Neutrophil (primary cell): ENCODE results near the gene PRMT6.
A peak's percentile ranks its signal among the peaks of the same experiment; 100 is the strongest.

Experiments used
- H3K27ac ChIP-seq: fragments of 200-600 bp; sonication (generic); 2 replicates; pipeline ENCODE4 v1.5.1; 2016; ENCODE audit warnings: mild to moderate bottlenecking, moderate library complexity
- H3K27me3 ChIP-seq: fragments of 200-600 bp; sonication (generic); 2 replicates; pipeline ENCODE4 v1.6.0; 2016; ENCODE audit warnings: mild to moderate bottlenecking
- H3K36me3 ChIP-seq: fragments of 200-600 bp; sonication (generic); 2 replicates; pipeline ENCODE4 v1.5.1; 2017
- H3K4me1 ChIP-seq, 2 experiments: fragments of 200-600 bp in 1 of 2; sonication (generic) in 1 of 2; 1 replicate in 1 of 2; 2 replicates in 1 of 2; pipeline versions ENCODE4 v1.5.1 to v1.6.1; 2013 to 2016; ENCODE audit warnings: low read depth in 1 of 2, low read length in 1 of 2, mild to moderate bottlenecking in 1 of 2, moderate library complexity in 1 of 2; ENCODE audit not compliant: control insufficient read depth in 1 of 2, insufficient read depth in 1 of 2
- H3K4me3 ChIP-seq, 2 experiments: fragments of 200-600 bp in 1 of 2; sonication (generic) in 1 of 2; 1 replicate in 1 of 2; 2 replicates in 1 of 2; pipeline ENCODE4 v1.5.1; 2013 to 2016; ENCODE audit warnings: low read depth in 1 of 2, low read length in 1 of 2, mild to moderate bottlenecking in 1 of 2, moderate library complexity in 1 of 2
- H3K9me3 ChIP-seq: fragments of 200-600 bp; sonication (generic); 2 replicates; pipeline ENCODE4 v1.5.1; 2016
- CTCF ChIP-seq: fragments of 200-600 bp; sonication (generic); IDR thresholded peaks from 2 replicates; pipeline ENCODE4 v1.5.1; 2016; ENCODE audit warnings: antibody characterized with exemption

Gene PRMT6

GRCh38 chr1:107057197-107058133, 991 bp downstream of the PRMT6 start:
- TF ChIP-seq CTCF: no peak
- Histone ChIP-seq H3K4me3 (peak overlapping the region; percentile 68 to 70), H3K27ac (no peak overlapping the region), H3K36me3 (no peaks in the 10 kb centered on the region), H3K27me3 (peaks cover 25% of the 10 kb centered on the region), H3K9me3 (no peaks in the 10 kb centered on the region), H3K4me1 (peaks cover 11 to 15% of the 10 kb centered on the region in 2 experiments)

GRCh38 chr1:107058245-107059032, 2.0 kb downstream of the PRMT6 start:
- H3K4me1 ChIP-seq: peaks cover 11 to 15% of the 10 kb centered on the region in 2 experiments
- H3K36me3 ChIP-seq: no peaks in the 10 kb centered on the region
- no peaks in the 10 kb centered on the region for H3K9me3 ChIP-seq
- no peak for TF ChIP-seq CTCF
- peaks cover 25% of the 10 kb centered on the region for H3K27me3 ChIP-seq
- H3K4me3 ChIP-seq: no peak overlapping the region
- no peak overlapping the region for H3K27ac ChIP-seq

- Histone ChIP-seq H3K4me1 (peaks cover 9 to 14% of the 10 kb centered on the region in 2 experiments), H3K4me3 (no peak overlapping the region), H3K36me3 (no peaks in the 10 kb centered on the region), H3K27ac (no peak overlapping the region), H3K9me3 (no peaks in the 10 kb centered on the region), H3K27me3 (peaks cover 17% of the 10 kb centered on the region)
- no peak for TF ChIP-seq CTCF
Measured at GRCh38 chr1:107061886-107062285, 5.4 kb downstream of the PRMT6 start.

GRCh38 chr1:107073493-107073892, 17.0 kb downstream of the PRMT6 start:
- H3K27me3 ChIP-seq: no peaks in the 10 kb centered on the region
- no peak for TF ChIP-seq CTCF
- no peak overlapping the region for H3K27ac ChIP-seq
- no peaks in the 10 kb centered on the region for H3K4me1 ChIP-seq
- H3K4me3 ChIP-seq: no peak overlapping the region
- H3K36me3 ChIP-seq: no peaks in the 10 kb centered on the region
- no peaks in the 10 kb centered on the region for H3K9me3 ChIP-seq

- no peak overlapping the region for H3K27ac ChIP-seq
- H3K27me3 ChIP-seq: no peaks in the 10 kb centered on the region
- no peaks in the 10 kb centered on the region for H3K4me1 ChIP-seq
- no peak for TF ChIP-seq CTCF
- H3K4me3 ChIP-seq: no peak overlapping the region
- no peaks in the 10 kb centered on the region for H3K36me3 ChIP-seq
- no peaks in the 10 kb centered on the region for H3K9me3 ChIP-seq
Measured at GRCh38 chr1:107076841-107077240, 20.4 kb downstream of the PRMT6 start.
